DND-41 (cell line): ENCODE results near the gene LCNL1.

ENCODE experiments used
- ATAC-seq: fragments of 200-7000 bp; cut with Tn5 transposase; 3 replicates; pipeline ENCODE4 v1.9.1; 2021; ENCODE audit warnings: low read depth; ENCODE audit not compliant: insufficient read depth
- DNase-seq: peaks from one replicate; pipeline ENCODE4 v3.0.0-alpha.2; 2020
- H2AFZ ChIP-seq: 2 replicates; pipeline ENCODE4 v1.6.0; 2012; ENCODE audit warnings: low read depth, low read length
- H3K27ac ChIP-seq: 2 replicates; pipeline ENCODE4 v1.5.1; 2012; ENCODE audit warnings: low read length, inconsistent platforms
- H3K27me3 ChIP-seq: fragments of 200-600 bp; sonication (generic); 2 replicates; pipeline ENCODE4 v1.6.0; 2012; ENCODE audit warnings: low read length, mild to moderate bottlenecking, inconsistent platforms; ENCODE audit not compliant: insufficient read depth, poor library complexity
- H3K36me3 ChIP-seq: 2 replicates; pipeline ENCODE4 v1.5.1; 2012; ENCODE audit warnings: low read length, inconsistent platforms; ENCODE audit not compliant: insufficient read depth
- H3K4me1 ChIP-seq: 2 replicates; pipeline ENCODE4 v1.5.1; 2012; ENCODE audit warnings: mild to moderate bottlenecking, low read length; ENCODE audit not compliant: insufficient read depth
- H3K4me2 ChIP-seq: 2 replicates; pipeline ENCODE4 v1.6.0; 2012; ENCODE audit warnings: mild to moderate bottlenecking, moderate library complexity, low read length, inconsistent platforms; ENCODE audit not compliant: insufficient read depth
- H3K4me3 ChIP-seq, 2 experiments: fragments of 200-600 bp in 1 of 2; shearing (Covaris generic) in 1 of 2; 2 replicates each; pipeline ENCODE4 v1.5.1; 2012 to 2016; ENCODE audit warnings: inconsistent platforms in 2 of 2, low read length in 2 of 2, mild to moderate bottlenecking in 2 of 2, low read depth in 1 of 2, moderate library complexity in 1 of 2
- H3K79me2 ChIP-seq: 2 replicates; pipeline ENCODE4 v1.6.0; 2012; ENCODE audit warnings: low read length, inconsistent platforms; ENCODE audit not compliant: insufficient read depth
- H3K9ac ChIP-seq: 2 replicates; pipeline ENCODE4 v1.6.0; 2012; ENCODE audit warnings: low read depth, mild to moderate bottlenecking, inconsistent platforms, low read length, moderate library complexity
- H3K9me3 ChIP-seq: 2 replicates; pipeline ENCODE4 v1.5.1; 2012; ENCODE audit warnings: low read length, moderate library complexity, mild to moderate bottlenecking, inconsistent platforms; ENCODE audit not compliant: insufficient read depth, severe bottlenecking
- H4K20me1 ChIP-seq: 2 replicates; pipeline ENCODE4 v1.6.0; 2012; ENCODE audit warnings: low read length; ENCODE audit not compliant: insufficient read depth
- EZH2 ChIP-seq: IDR thresholded peaks from 3 replicates; pipeline ENCODE4 v1.6.1; 2012; ENCODE audit warnings: borderline replicate concordance, low read depth, mild to moderate bottlenecking, moderate library complexity, low read length, inconsistent platforms; ENCODE audit not compliant: severe bottlenecking
- TF ChIP-seq, protein P1 (sequence below): IDR thresholded peaks from 2 replicates; pipeline ENCODE4 v1.5.1; 2012; ENCODE audit warnings: borderline replicate concordance, low read length, moderate library complexity, mild to moderate bottlenecking; ENCODE audit not compliant: poor library complexity, severe bottlenecking; ENCODE audit errors: extremely low read depth

LCNL1 gene

DNA sequence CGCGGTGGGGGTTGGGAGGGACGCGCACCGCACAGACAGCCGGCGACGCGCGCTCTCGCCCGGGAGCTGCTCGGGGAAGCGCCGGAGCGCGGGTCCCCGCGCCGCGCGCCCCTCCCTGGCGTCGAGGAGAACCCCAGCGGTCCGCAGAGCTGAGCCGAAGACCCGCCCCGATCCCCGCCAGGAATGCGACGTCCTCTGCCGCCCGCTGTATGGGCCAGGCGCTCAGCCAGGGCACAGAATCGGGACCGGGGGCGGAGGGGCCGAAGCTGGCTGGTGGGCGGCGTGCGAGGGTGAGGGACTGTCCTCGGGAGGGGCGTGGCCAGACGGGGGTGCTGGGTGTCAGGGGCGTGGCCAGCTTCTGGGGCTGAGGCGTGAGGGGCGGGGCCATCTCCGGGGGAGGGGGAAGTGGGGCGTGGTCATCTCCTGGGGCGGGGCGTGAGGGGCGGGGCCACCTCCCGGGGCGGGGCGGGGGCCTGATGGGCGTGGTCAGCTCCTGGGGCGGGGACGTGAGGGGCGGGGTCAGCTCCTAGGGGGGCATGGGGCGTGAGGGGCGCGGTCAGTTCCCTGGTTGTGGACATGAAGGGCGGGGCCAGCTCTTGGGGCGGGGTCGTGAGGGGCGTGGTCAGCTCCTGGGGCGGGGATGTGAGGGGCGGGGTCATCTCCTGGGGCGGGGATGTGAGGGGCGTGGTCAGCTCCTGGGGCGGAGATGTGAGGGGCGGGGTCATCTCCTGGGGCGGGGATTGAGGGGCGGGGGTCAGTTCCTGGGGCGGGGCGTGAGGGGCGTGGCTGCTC lies 4.5 kb upstream of the LCNL1 start:
- Histone ChIP-seq H3K9ac (no peak overlapping the region), H3K4me1 (no peaks in the 10 kb centered on the region), H3K9me3 (no peaks in the 10 kb centered on the region), H3K27ac (no peak overlapping the region), H3K79me2 (no peaks in the 10 kb centered on the region), H4K20me1 (no peaks in the 10 kb centered on the region), H3K4me3 (no peak overlapping the region), H2AFZ (no peak overlapping the region), H3K4me2 (no peak overlapping the region), H3K27me3 (no peaks in the 10 kb centered on the region), H3K36me3 (no peaks in the 10 kb centered on the region)
- TF ChIP-seq, protein P1, sequence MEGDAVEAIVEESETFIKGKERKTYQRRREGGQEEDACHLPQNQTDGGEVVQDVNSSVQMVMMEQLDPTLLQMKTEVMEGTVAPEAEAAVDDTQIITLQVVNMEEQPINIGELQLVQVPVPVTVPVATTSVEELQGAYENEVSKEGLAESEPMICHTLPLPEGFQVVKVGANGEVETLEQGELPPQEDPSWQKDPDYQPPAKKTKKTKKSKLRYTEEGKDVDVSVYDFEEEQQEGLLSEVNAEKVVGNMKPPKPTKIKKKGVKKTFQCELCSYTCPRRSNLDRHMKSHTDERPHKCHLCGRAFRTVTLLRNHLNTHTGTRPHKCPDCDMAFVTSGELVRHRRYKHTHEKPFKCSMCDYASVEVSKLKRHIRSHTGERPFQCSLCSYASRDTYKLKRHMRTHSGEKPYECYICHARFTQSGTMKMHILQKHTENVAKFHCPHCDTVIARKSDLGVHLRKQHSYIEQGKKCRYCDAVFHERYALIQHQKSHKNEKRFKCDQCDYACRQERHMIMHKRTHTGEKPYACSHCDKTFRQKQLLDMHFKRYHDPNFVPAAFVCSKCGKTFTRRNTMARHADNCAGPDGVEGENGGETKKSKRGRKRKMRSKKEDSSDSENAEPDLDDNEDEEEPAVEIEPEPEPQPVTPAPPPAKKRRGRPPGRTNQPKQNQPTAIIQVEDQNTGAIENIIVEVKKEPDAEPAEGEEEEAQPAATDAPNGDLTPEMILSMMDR: no peak
- no peak for TF ChIP-seq EZH2
- DNase-seq: no peak
- ATAC-seq: no peak

DNA sequence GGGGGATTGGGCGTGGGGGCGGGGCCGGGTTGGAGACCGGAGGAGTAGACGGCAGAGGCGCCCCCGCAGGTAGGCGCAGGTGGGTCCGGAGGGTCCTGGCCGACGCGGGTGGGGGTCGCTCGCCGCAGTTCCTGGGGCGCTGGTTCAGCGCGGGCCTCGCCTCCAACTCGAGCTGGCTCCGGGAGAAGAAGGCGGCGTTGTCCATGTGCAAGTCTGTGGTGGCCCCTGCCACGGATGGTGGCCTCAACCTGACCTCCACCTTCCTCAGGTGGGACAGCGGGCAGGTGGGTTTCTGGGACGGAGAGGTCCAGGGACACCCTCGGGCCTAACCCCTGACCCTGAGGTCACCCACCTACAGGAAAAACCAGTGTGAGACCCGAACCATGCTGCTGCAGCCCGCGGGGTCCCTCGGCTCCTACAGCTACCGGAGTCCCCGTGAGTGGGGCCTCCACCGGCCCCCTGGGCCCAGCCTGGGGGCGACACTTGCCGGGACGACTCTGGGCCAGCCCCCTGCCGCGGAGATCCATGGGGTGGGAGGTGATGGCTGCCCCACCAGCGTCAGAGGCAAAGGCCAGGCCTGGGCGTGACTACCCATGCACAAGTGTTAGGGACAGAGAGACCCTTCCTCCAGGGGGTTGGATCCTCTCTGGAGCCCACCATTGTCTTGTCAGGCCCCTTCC lies 3.8 kb upstream of the LCNL1 start:
- ATAC-seq: no peak
- Histone ChIP-seq H4K20me1 (no peaks in the 10 kb centered on the region), H3K9ac (no peak overlapping the region), H3K9me3 (no peaks in the 10 kb centered on the region), H3K27ac (no peak overlapping the region), H3K27me3 (no peaks in the 10 kb centered on the region), H2AFZ (no peak overlapping the region), H3K4me1 (no peaks in the 10 kb centered on the region), H3K36me3 (no peaks in the 10 kb centered on the region), H3K4me2 (no peak overlapping the region), H3K79me2 (no peaks in the 10 kb centered on the region), H3K4me3 (no peak overlapping the region)
- DNase-seq: no peak
- no peak for TF ChIP-seq EZH2
- TF ChIP-seq, protein P1: no peak

DNA sequence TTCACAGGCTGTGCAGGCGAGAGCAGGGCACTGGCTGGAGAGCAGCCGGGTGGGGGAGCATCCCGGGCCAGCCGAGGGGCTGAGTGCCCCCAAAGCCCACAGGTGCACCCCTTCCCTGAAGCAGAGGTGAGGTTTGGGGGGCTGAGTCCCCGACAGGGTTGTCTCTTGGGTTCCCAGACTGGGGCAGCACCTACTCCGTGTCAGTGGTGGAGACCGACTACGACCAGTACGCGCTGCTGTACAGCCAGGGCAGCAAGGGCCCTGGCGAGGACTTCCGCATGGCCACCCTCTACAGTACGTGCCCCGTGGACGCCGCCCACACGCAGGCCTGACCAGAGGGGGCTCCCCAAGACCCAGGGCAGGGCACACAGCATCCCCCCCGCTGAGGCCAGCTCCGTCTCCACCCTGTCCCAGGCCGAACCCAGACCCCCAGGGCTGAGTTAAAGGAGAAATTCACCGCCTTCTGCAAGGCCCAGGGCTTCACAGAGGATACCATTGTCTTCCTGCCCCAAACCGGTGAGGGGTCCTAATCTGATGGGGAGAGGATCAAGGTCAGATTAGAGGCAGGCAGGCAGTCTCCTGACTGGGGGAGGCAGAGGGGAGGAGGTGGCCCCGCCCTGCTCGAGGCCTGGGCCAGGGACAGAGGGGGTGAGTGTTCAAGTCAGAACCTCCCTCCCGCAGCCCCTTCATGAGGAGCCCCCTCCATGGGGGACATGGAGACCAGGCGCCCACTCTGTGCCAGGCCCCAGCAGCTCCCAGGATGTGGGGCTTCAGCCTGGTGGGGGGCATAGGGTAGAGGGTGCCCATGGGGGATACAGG lies 2.8 kb upstream of the LCNL1 start:
- Histone ChIP-seq H3K27ac (no peak overlapping the region), H3K9ac (no peak overlapping the region), H3K36me3 (no peaks in the 10 kb centered on the region), H2AFZ (no peak overlapping the region), H3K79me2 (no peaks in the 10 kb centered on the region), H3K27me3 (no peaks in the 10 kb centered on the region), H3K4me2 (no peak overlapping the region), H3K4me1 (no peaks in the 10 kb centered on the region), H4K20me1 (no peaks in the 10 kb centered on the region), H3K4me3 (no peak overlapping the region), H3K9me3 (no peaks in the 10 kb centered on the region)
- no peak for TF ChIP-seq EZH2
- TF ChIP-seq, protein P1: no peak
- ATAC-seq (no peak), DNase-seq (no peak)
